ENCODE data around the gene IGLL1. TPM values are rescaled to one million over a fixed set of nuclear protein-coding genes. Genes with fewer than 3 reads are reported as not detected.

IGLL1 gene
- total and polyA plus RNA-seq, 2 donors (not counting 3 experiments of a cell fraction or from before 2014, with no cell fraction given): not detected

DNA sequence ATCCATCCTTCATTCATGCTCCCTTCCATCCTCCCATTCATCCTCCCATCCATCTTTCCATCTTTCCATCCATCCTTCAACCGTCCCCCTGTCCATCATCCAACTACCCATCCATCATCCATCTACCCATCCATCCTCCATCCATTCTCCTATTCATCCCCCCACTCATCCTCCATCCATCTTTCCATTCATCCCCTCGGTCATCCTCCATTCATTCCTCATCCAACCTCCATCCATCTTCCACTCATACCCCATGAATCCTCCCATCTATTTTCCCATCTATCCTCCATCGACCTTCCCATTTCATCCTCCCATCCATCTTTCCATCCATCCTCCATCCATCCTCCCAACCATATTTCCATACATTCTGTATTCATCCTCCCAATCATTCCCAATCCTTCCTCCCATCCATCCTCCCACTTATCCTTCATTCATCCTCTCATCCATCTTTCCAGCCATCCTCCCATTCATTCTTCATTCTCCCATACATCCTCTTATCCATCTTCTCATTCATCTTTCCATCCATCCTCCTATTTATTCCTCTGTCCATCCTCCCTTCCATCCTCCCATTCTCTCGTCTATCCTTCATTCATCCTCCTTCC lies 29.9 kb downstream of the IGLL1 start:
- Histone ChIP-seq H4K20me1 (replicated peaks; ENCODE audit: control insufficient read depth, extremely low read depth, insufficient read depth, low read length) (no peaks in the 10 kb centered on the region), H3K9me3 (replicated peaks; ENCODE audit: control insufficient read depth, insufficient read depth, low read length) (no peaks in the 10 kb centered on the region), H3K27ac (ENCODE audit: insufficient read depth, low read depth, low read length) (no peak overlapping the region), H3K9me1 (replicated peaks; ENCODE audit: control insufficient read depth, extremely low read depth, insufficient read depth, low read length) (no peaks in the 10 kb centered on the region), H3K9ac (replicated peaks; ENCODE audit: extremely low read depth, insufficient read depth, low read length) (no peak overlapping the region), H3K4me3 (replicated peaks in 1 of 3; ENCODE audit: insufficient read depth in 1 of 3, low read depth in 1 of 3, low read length in 3 of 3) (no peak overlapping the region), H3K4me2 (ENCODE audit: insufficient read depth, low read length) (no peak overlapping the region), H3K79me2 (ENCODE audit: control insufficient read depth, insufficient read depth, low read length) (no peaks in the 10 kb centered on the region), H3K27me3 (ENCODE audit: control insufficient read depth in 2 of 2, insufficient read depth in 2 of 2, low read length in 2 of 2) (peaks cover 0 to 2% of the 10 kb centered on the region in 2 experiments), H2AFZ (ENCODE audit: low read depth, low read length) (no peak overlapping the region), H3K36me3 (ENCODE audit: control insufficient read depth in 2 of 2, extremely low read depth in 1 of 2, insufficient read depth in 2 of 2, low read length in 2 of 2) (no peaks in the 10 kb centered on the region), H3K4me1 (ENCODE audit: control insufficient read depth, extremely low read depth, insufficient read depth, low read length) (no peaks in the 10 kb centered on the region)
- no TSS peak for BruUV-seq (replicated peaks)
- CTCF ChIA-PET: no interaction called here
- dilution Hi-C loops (cut with MboI; ENCODE audit: extremely low pct_ligation_motif_present, low sequenced_read_pairs): no loop called here
- POLR2A ChIA-PET: no interaction called here
- intact Hi-C loops (cut with micrococcal nuclease): no loop called here
- FAIRE-seq: no peak
- no peak for DNase-seq (ENCODE audit: low read depth, low spot score)
- no peak for TF ChIP-seq EZH2 (IDR thresholded peaks at IDR 0.05; ENCODE audit: borderline replicate concordance, low read depth, low read length, severe bottlenecking)

GRCh38 chr22:23549198-23549595 lies 30.9 kb downstream of the IGLL1 start:
- ChIA-PET POLR2A (no interaction called here), CTCF (no interaction called here)
- H3K27me3 ChIP-seq (ENCODE audit: control insufficient read depth in 2 of 2, insufficient read depth in 2 of 2, low read length in 2 of 2): peaks cover 0 to 2% of the 10 kb centered on the region in 2 experiments
- H3K27ac ChIP-seq (ENCODE audit: insufficient read depth, low read depth, low read length): no peak overlapping the region
- H3K4me2 ChIP-seq (ENCODE audit: insufficient read depth, low read length): no peak overlapping the region
- no peaks in the 10 kb centered on the region for H4K20me1 ChIP-seq (replicated peaks; ENCODE audit: control insufficient read depth, extremely low read depth, insufficient read depth, low read length)
- FAIRE-seq: no peak
- no peak overlapping the region for H3K4me3 ChIP-seq (replicated peaks in 1 of 3; ENCODE audit: insufficient read depth in 1 of 3, low read depth in 1 of 3, low read length in 3 of 3)
- intact Hi-C loops (cut with micrococcal nuclease) (no loop called here), dilution Hi-C loops (cut with MboI; ENCODE audit: extremely low pct_ligation_motif_present, low sequenced_read_pairs) (no loop called here)
- no peak overlapping the region for H3K9ac ChIP-seq (replicated peaks; ENCODE audit: extremely low read depth, insufficient read depth, low read length)
- H3K36me3 ChIP-seq (ENCODE audit: control insufficient read depth in 2 of 2, extremely low read depth in 1 of 2, insufficient read depth in 2 of 2, low read length in 2 of 2): no peaks in the 10 kb centered on the region
- H2AFZ ChIP-seq (ENCODE audit: low read depth, low read length): no peak overlapping the region
- no peaks in the 10 kb centered on the region for H3K9me3 ChIP-seq (replicated peaks; ENCODE audit: control insufficient read depth, insufficient read depth, low read length)
- no peaks in the 10 kb centered on the region for H3K9me1 ChIP-seq (replicated peaks; ENCODE audit: control insufficient read depth, extremely low read depth, insufficient read depth, low read length)
- TF ChIP-seq GATA2 (IDR thresholded peaks at IDR 0.05; ENCODE audit: insufficient read depth, insufficient read length, low read depth, low read length) (no peak), FOS (IDR thresholded peaks at IDR 0.05; ENCODE audit: borderline replicate concordance, insufficient read depth, low read length) (no peak), POLR2A (IDR thresholded peaks at IDR 0.05; ENCODE audit: low read depth, low read length) (no peak), EZH2 (IDR thresholded peaks at IDR 0.05; ENCODE audit: borderline replicate concordance, low read depth, low read length, severe bottlenecking) (no peak), POLR2AphosphoS5 (IDR thresholded peaks at IDR 0.05; ENCODE audit: insufficient read depth, low read depth, low read length) (no peak), MYC (IDR thresholded peaks at IDR 0.05; ENCODE audit: low read depth, low read length) (no peak), JUN (IDR thresholded peaks at IDR 0.05; ENCODE audit: borderline replicate concordance, insufficient read depth, insufficient read length, low read depth) (no peak)
- TF ChIP-seq, protein P1, sequence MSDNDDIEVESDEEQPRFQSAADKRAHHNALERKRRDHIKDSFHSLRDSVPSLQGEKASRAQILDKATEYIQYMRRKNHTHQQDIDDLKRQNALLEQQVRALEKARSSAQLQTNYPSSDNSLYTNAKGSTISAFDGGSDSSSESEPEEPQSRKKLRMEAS (IDR thresholded peaks at IDR 0.05; ENCODE audit: insufficient read depth, insufficient read length): no peak
- TF ChIP-seq, protein P2, sequence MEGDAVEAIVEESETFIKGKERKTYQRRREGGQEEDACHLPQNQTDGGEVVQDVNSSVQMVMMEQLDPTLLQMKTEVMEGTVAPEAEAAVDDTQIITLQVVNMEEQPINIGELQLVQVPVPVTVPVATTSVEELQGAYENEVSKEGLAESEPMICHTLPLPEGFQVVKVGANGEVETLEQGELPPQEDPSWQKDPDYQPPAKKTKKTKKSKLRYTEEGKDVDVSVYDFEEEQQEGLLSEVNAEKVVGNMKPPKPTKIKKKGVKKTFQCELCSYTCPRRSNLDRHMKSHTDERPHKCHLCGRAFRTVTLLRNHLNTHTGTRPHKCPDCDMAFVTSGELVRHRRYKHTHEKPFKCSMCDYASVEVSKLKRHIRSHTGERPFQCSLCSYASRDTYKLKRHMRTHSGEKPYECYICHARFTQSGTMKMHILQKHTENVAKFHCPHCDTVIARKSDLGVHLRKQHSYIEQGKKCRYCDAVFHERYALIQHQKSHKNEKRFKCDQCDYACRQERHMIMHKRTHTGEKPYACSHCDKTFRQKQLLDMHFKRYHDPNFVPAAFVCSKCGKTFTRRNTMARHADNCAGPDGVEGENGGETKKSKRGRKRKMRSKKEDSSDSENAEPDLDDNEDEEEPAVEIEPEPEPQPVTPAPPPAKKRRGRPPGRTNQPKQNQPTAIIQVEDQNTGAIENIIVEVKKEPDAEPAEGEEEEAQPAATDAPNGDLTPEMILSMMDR (IDR thresholded peaks at IDR 0.05; ENCODE audit: extremely low read depth in 1 of 2, insufficient read depth in 1 of 2, low read depth in 1 of 2, low read length in 2 of 2): no peak
- no peak for DNase-seq (ENCODE audit: low read depth, low spot score)
- H3K79me2 ChIP-seq (ENCODE audit: control insufficient read depth, insufficient read depth, low read length): no peaks in the 10 kb centered on the region
- H3K4me1 ChIP-seq (ENCODE audit: control insufficient read depth, extremely low read depth, insufficient read depth, low read length): no peaks in the 10 kb centered on the region
- no TSS peak for BruUV-seq (replicated peaks)
